Endothelial cell of umbilical vein (primary cell): ENCODE data around the gene UGT2A3. TPM values are rescaled to one million over a fixed set of nuclear protein-coding genes. Genes with fewer than 3 reads are reported as not detected.

ENCODE experiments used
- BruUV-seq: library from RNA; stranded (reverse); fragments of 400-500 nt; replicated peaks from 2 replicates; lab custom pipeline; 2021; lab: Mats Ljungman, UMichigan
- CTCF ChIA-PET: fragments of 300-600, 350-600 bp; sonication (Branson Sonifier 250); formaldehyde crosslinking; loops from one replicate; lab custom pipeline; 2021; ENCODE audit warnings: antibody characterized with exemption, inconsistent platforms; lab: Charles Lee
- POLR2A ChIA-PET: fragments of 300-600, 350-600 bp; sonication (Branson Sonifier 250); formaldehyde crosslinking; loops from one replicate; lab custom pipeline; 2021; ENCODE audit warnings: antibody characterized with exemption, inconsistent platforms; lab: Charles Lee
- DNase-seq: peaks from one replicate; pipeline ENCODE4 v3.0.0-alpha.2; 2011; ENCODE audit warnings: low read depth, low spot score
- FAIRE-seq: peaks from 2 replicates; lab custom pipeline; 2011; peaks lifted over from hg19 to GRCh38; lab: Jason Lieb, UNC
- H2AFZ ChIP-seq: 2 replicates; pipeline ENCODE4 v1.6.0; 2012; ENCODE audit warnings: low read depth, low read length, control low read depth, inconsistent platforms
- H3K27ac ChIP-seq: 2 replicates; pipeline ENCODE4 v1.5.1; 2011; ENCODE audit warnings: low read depth, mild to moderate bottlenecking, control low read depth, low read length, moderate library complexity; ENCODE audit not compliant: insufficient read depth
- H3K27me3 ChIP-seq, 2 experiments: 2 replicates each; pipeline versions ENCODE4 v1.6.0 to v1.6.1; 2011; ENCODE audit warnings: low read length in 2 of 2, mixed read lengths in 1 of 2; ENCODE audit not compliant: control insufficient read depth in 2 of 2, insufficient read depth in 2 of 2
- H3K36me3 ChIP-seq, 2 experiments: 2 replicates in 1 of 2; 3 replicates in 1 of 2; pipeline ENCODE4 v1.5.1; 2011; ENCODE audit warnings: low read length in 2 of 2, mild to moderate bottlenecking in 1 of 2, moderate library complexity in 1 of 2; ENCODE audit not compliant: control insufficient read depth in 2 of 2, insufficient read depth in 2 of 2; ENCODE audit errors: extremely low read depth in 1 of 2
- H3K4me1 ChIP-seq: 3 replicates; pipeline ENCODE4 v1.5.1; 2011; ENCODE audit warnings: mild to moderate bottlenecking, low read length; ENCODE audit not compliant: control insufficient read depth, insufficient read depth; ENCODE audit errors: extremely low read depth
- H3K4me2 ChIP-seq: 2 replicates; pipeline ENCODE4 v1.6.1; 2011; ENCODE audit warnings: low read length, control low read depth, mixed read lengths; ENCODE audit not compliant: insufficient read depth
- H3K4me3 ChIP-seq, 3 experiments: fragments of 200-600 bp in 1 of 3; sonication (generic), shearing (Covaris generic) in 1 of 3; replicated peaks in 1 of 3; 2 replicates each; pipeline ENCODE4 v1.5.1; 2011 to 2016; ENCODE audit warnings: control low read depth in 3 of 3, low read length in 3 of 3, mild to moderate bottlenecking in 2 of 3, inconsistent platforms in 1 of 3, low read depth in 1 of 3, moderate library complexity in 1 of 3; ENCODE audit not compliant: insufficient read depth in 1 of 3
- H3K79me2 ChIP-seq: 2 replicates; pipeline ENCODE4 v1.6.0; 2012; ENCODE audit warnings: low read length, inconsistent platforms; ENCODE audit not compliant: control insufficient read depth, insufficient read depth
- H3K9ac ChIP-seq: replicated peaks from 2 replicates; pipeline ENCODE3; 2011; ENCODE audit warnings: low read length, control low read depth; ENCODE audit not compliant: insufficient read depth; ENCODE audit errors: extremely low read depth
- H3K9me1 ChIP-seq: replicated peaks from 3 replicates; pipeline ENCODE4 v1.6.0; 2011; ENCODE audit warnings: mild to moderate bottlenecking, low read length; ENCODE audit not compliant: control insufficient read depth, insufficient read depth; ENCODE audit errors: extremely low read depth
- H3K9me3 ChIP-seq: replicated peaks from 2 replicates; pipeline ENCODE4 v1.5.1; 2012; ENCODE audit warnings: low read length, inconsistent platforms; ENCODE audit not compliant: control insufficient read depth, insufficient read depth
- H4K20me1 ChIP-seq: replicated peaks from 2 replicates; pipeline ENCODE3; 2011; ENCODE audit warnings: mild to moderate bottlenecking, low read length; ENCODE audit not compliant: control insufficient read depth, insufficient read depth; ENCODE audit errors: extremely low read depth
- EZH2 ChIP-seq: IDR thresholded peaks from 2 replicates; pipeline ENCODE4 v1.6.1; 2012; ENCODE audit warnings: borderline replicate concordance, low read depth, mild to moderate bottlenecking, moderate library complexity, low read length, inconsistent platforms; ENCODE audit not compliant: severe bottlenecking
- FOS ChIP-seq: IDR thresholded peaks from 2 replicates; pipeline ENCODE4 v1.6.1; 2011; ENCODE audit warnings: mild to moderate bottlenecking, low read length, moderate library complexity, borderline replicate concordance; ENCODE audit not compliant: insufficient read depth
- GATA2 ChIP-seq: IDR thresholded peaks from 2 replicates; pipeline ENCODE4 v1.7.0; 2011; ENCODE audit warnings: low read depth, mild to moderate bottlenecking, moderate library complexity, mixed read lengths, low read length; ENCODE audit not compliant: insufficient read length, insufficient read depth
- JUN ChIP-seq: IDR thresholded peaks from 2 replicates; pipeline ENCODE4 v1.6.1; 2011; ENCODE audit warnings: borderline replicate concordance, low read depth; ENCODE audit not compliant: insufficient read length, insufficient read depth
- MYC ChIP-seq: IDR thresholded peaks from one replicate; pipeline ENCODE4 v1.6.1; 2011; ENCODE audit warnings: mild to moderate bottlenecking, low read depth, low read length
- POLR2A ChIP-seq: IDR thresholded peaks from 2 replicates; pipeline ENCODE4 v1.6.1; 2012; ENCODE audit warnings: low read depth, mild to moderate bottlenecking, control low read depth, low read length
- POLR2AphosphoS5 ChIP-seq: IDR thresholded peaks from 2 replicates; pipeline ENCODE4 v1.6.1; 2012; ENCODE audit warnings: low read depth, mild to moderate bottlenecking, control low read depth, low read length, moderate library complexity; ENCODE audit not compliant: insufficient read depth
- dilution Hi-C: fragments of 300-500 bp; cut with MboI; formaldehyde crosslinking; loops from one replicate; pipeline ENCODE4 v1.15.0; 2019; ENCODE audit warnings: low sequenced_read_pairs; ENCODE audit not compliant: extremely low pct_ligation_motif_present
- intact Hi-C: fragments of 100-400 bp; cut with micrococcal nuclease; formaldehyde crosslinking; loops from one replicate; pipeline ENCODE4 v1.10.0; 2022
- polyA plus RNA-seq, 4 experiments: library from polyadenylated mRNA; depleted of rRNA in 3 of 4; stranded (reverse) in 3 of 4; unstranded in 1 of 4; fragments of >200 nt; gene quantifications; 2 replicates each; pipeline versions ENCODE4 v1.2.1 to v1.2.3, GENCODE V29; 2011 to 2012; ENCODE audit warnings: missing spikeins in 1 of 4
- total RNA-seq: library from RNA; stranded (reverse); gene quantifications from 2 replicates; pipeline ENCODE4 v1.2.3, GENCODE V29; 2021
- TF ChIP-seq, protein P1 (sequence below): IDR thresholded peaks from 2 replicates; pipeline ENCODE4 v1.6.1; 2011; ENCODE audit not compliant: insufficient read depth, insufficient read length
- TF ChIP-seq, protein P2 (sequence below), 2 donors: IDR thresholded peaks; 1 replicate in 1 of 2; 2 replicates in 1 of 2; pipeline ENCODE4 v1.5.1; 2011; ENCODE audit warnings: low read length in 2 of 2, mild to moderate bottlenecking in 2 of 2, moderate library complexity in 2 of 2, control low read depth in 1 of 2, inconsistent platforms in 1 of 2, low read depth in 1 of 2; ENCODE audit not compliant: insufficient read depth in 1 of 2; ENCODE audit errors: extremely low read depth in 1 of 2

Gene UGT2A3
- total and polyA plus RNA-seq, 2 donors (not counting 3 experiments of a cell fraction or from before 2014, with no cell fraction given): not detected

DNA sequence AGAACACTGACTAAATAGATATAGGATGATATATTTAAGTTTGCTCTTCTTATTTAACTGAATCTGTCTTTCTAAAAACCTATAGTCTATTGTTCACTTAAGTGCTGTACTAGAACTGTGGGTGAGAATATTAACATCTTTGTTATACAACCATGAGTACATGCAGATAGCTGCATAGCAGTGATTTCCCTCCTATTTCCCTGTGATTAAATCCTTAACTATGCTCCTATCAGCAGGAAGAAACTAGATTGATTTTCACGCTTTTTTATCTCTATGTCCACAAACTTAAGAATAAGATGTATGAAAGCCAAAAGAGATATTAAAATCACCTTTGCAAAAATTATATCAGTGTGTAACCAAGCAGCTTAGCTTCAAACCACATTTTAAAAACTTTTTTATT, 11.3 kb upstream of the UGT2A3 start:
- Histone ChIP-seq H3K9me1 (no peaks in the 10 kb centered on the region), H4K20me1 (no peaks in the 10 kb centered on the region), H3K79me2 (no peaks in the 10 kb centered on the region), H2AFZ (no peak overlapping the region), H3K36me3 (no peaks in the 10 kb centered on the region), H3K9ac (no peak overlapping the region), H3K9me3 (no peaks in the 10 kb centered on the region), H3K4me3 (no peak overlapping the region), H3K4me1 (no peaks in the 10 kb centered on the region), H3K27ac (no peak overlapping the region), H3K27me3 (no peaks in the 10 kb centered on the region), H3K4me2 (no peak overlapping the region)
- ChIA-PET CTCF (no interaction called here), POLR2A (no interaction called here)
- TF ChIP-seq, protein P1, sequence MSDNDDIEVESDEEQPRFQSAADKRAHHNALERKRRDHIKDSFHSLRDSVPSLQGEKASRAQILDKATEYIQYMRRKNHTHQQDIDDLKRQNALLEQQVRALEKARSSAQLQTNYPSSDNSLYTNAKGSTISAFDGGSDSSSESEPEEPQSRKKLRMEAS: no peak
- TF ChIP-seq, protein P2, sequence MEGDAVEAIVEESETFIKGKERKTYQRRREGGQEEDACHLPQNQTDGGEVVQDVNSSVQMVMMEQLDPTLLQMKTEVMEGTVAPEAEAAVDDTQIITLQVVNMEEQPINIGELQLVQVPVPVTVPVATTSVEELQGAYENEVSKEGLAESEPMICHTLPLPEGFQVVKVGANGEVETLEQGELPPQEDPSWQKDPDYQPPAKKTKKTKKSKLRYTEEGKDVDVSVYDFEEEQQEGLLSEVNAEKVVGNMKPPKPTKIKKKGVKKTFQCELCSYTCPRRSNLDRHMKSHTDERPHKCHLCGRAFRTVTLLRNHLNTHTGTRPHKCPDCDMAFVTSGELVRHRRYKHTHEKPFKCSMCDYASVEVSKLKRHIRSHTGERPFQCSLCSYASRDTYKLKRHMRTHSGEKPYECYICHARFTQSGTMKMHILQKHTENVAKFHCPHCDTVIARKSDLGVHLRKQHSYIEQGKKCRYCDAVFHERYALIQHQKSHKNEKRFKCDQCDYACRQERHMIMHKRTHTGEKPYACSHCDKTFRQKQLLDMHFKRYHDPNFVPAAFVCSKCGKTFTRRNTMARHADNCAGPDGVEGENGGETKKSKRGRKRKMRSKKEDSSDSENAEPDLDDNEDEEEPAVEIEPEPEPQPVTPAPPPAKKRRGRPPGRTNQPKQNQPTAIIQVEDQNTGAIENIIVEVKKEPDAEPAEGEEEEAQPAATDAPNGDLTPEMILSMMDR (IDR thresholded peaks at IDR 0.05; ENCODE audit: extremely low read depth in 1 of 2, insufficient read depth in 1 of 2, low read depth in 1 of 2, low read length in 2 of 2): no peak
- TF ChIP-seq FOS (no peak), JUN (no peak), POLR2AphosphoS5 (no peak), MYC (no peak), EZH2 (no peak), POLR2A (no peak), GATA2 (no peak)
- FAIRE-seq (no peak), DNase-seq (no peak)
- dilution Hi-C loops: no loop called here
- no TSS peak for BruUV-seq
- intact Hi-C loops: no loop called here
